HG03095 (cell line): Measurements from ENCODE around the gene SEMA7A.
"Not testable (repeated sequence)": the region's sequence is repeated elsewhere in the genome, so short reads cannot be mapped to it uniquely, and the experiment has no call there.

Experiments used
- ATAC-seq: cut with Tn5 transposase; IDR thresholded peaks from one replicate; pipeline ENCODE4 v1.9.1; 2021; ENCODE audit warnings: moderate library complexity; ENCODE audit not compliant: unreplicated experiment

SEMA7A gene, protein sequence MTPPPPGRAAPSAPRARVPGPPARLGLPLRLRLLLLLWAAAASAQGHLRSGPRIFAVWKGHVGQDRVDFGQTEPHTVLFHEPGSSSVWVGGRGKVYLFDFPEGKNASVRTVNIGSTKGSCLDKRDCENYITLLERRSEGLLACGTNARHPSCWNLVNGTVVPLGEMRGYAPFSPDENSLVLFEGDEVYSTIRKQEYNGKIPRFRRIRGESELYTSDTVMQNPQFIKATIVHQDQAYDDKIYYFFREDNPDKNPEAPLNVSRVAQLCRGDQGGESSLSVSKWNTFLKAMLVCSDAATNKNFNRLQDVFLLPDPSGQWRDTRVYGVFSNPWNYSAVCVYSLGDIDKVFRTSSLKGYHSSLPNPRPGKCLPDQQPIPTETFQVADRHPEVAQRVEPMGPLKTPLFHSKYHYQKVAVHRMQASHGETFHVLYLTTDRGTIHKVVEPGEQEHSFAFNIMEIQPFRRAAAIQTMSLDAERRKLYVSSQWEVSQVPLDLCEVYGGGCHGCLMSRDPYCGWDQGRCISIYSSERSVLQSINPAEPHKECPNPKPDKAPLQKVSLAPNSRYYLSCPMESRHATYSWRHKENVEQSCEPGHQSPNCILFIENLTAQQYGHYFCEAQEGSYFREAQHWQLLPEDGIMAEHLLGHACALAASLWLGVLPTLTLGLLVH

DNA sequence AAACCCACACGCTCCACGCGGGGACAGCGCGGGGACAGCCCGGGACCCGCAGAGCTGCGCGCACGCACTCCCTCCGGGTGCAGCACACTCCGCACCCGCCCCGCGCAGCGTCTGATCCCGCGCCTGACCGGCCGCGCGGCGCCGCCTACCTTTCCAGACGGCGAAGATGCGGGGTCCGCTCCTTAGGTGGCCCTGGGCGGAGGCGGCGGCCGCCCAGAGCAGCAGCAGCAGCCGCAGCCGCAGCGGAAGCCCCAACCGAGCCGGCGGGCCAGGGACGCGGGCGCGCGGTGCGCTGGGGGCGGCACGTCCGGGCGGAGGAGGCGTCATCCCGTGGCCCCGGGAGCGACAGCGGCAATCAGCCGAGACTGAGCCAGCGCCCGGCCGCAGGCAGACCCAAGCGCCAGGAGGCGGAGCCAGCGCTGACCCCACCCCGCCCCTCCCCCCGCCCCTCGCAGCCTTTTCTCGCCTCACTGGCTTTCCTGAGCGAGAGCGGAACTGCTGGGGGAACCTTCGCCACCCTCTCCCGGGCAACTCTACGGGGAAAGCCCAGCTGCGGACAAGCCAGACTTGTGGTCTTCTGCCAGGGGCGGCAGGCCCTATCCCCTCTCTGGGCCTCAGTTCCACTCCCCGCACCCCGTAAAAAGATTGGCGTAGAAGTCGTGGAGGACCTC is at the start of gene SEMA7A:
SEMA7A (minus strand) TSS at position 367 of the 671 bp plus-strand sequence; CDS start at position 327, 40 bp downstream.
- peak; percentile 50 for ATAC-seq

DNA sequence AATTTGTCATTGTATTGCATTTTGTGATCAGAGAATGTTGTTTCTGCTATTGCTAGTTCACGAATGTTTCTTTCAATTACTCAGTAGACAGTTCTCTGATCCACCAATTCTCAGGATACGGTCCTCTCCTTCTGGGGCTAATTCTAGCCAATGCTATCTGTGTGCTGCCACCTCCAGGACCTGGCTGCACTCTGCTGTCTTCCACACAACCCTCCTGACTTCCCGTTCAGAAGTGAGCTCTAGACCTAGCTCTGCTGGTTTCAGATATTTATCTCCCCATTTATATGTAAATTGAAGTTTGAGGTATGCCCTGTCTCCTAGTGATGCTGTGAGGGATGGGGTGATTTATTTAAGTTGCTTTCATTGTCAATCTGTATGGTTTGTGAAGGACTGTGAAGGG is 48.9 kb upstream of the SEMA7A start:
- no peak for ATAC-seq

DNA sequence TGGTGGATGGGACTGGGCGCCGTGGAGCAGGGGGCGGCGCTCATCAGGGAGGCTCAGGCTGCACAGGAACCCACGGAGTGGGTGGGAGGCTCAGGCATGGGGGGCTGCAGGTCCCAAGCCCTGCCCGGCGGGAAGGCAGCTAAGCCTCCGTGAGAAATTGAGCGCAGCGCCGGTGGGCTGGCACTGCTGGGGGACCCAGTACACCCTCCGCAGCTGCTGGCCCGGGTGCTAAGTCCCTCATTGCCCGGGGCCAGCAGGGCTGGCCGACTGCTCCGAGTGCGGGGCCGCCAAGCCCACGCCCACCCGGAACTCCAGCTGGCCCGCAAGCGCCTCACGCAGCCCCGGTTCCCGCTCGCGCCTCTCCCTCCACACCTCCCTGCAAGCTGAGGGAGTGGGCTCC is 46.6 kb upstream of the SEMA7A start:
- not testable (repeated sequence) for ATAC-seq

DNA sequence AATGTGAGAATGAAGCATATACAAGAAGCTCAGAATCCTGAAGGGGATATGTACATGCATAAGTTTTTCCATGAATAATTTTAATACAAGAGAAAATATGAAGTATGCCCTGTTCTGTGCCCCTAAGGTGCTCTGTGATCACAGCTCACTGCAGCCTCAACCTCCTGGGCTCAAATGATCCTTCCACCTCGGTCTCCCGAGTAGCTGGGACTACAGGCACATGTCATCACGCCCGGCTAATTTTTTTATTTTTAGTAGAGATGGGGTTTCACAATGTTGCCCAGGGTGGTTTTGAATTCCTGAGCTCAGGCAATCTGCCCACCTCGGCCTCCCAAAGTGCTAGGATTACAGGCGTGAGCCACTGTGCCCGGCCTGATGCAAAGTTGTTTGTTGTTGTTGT is 37.9 kb upstream of the SEMA7A start:
- ATAC-seq, result not testable (repeated sequence)

DNA sequence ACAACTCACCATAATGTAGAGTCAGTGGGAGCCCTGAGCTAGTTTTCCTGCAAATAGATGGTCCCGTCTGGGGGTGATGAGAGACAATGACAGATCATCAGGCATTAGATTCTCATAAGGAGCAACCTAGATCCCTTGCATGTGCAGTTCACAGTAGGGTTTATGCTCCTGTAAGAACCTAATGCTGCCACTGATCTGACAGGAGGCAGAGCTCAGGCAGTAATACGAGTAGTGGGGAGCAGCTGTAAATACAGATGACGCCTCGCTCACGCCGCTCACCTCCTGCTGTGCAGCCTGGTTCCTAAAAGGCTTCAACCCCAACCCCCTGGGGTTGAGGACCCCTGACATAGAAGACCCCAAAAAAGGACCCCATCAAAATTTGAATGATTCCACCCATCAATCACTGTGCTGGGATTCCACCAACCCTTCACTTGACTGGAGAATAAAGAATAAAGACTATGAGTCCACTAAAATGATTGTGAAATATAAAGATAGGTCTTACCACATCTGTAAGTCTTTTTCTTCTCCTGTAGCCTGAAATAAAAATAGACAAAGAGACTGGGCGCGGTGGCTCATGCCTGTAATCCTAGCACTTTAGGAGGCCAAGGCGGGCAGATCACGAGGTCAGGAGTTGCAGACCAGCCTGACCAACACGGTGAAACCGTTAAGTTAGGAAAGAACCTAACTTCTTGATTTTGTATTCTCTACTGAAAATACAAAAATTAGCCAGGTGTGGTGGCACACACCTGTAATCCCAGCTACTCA is 37.1 kb upstream of the SEMA7A start:
- no peak for ATAC-seq

DNA sequence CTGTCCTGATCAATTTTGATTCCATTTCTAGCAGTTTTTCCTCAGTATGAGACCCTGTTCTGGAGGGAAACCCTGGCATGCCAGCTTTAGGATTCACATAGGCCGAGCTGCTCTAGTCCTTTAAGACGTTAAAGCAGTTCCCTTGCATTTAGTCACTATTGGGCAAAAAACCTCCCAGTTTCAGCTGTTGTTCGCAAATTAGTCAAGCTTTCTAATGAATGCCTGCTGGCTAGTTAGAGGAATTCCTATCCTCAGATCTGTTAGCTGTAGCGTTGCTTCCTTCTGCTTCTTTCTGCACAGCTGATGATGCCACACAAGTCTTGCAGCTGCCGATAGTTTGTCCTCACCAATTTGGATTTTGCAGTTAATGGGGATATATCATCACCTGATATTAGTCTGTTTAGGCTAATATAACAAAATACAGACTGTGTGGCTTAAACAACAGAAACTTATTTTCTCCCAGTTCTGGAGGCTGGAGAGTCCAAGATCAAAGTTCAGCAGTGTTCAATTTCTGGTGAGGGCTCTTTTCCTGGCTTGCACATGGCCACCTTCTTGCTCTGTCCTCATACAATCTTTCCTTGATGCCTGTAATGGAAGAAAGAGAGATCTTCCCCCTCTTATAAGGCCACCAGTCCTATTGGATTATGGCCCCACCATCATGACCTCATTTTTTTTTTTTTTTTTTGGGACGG is 34.7 kb upstream of the SEMA7A start:
- ATAC-seq, result no peak

DNA sequence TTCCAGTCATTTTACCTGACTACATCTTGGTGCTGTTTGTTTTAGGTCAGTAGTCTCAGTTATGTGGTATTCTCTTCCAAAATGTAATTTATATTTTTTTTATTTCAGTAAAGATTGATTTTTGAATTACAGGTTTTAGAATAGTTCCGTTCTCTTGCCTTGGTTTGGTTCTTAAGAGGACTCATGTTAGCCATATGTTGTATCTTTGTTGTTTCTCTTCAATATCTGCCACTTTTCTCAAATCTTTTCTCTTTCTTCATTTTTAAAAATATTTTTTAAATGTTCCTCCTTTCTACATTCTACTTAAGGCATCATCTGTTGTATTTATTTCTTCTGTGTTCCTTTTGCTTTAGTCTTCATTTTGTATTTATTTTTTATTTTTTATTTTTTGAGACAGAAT is 32.8 kb upstream of the SEMA7A start:
- no peak for ATAC-seq

DNA sequence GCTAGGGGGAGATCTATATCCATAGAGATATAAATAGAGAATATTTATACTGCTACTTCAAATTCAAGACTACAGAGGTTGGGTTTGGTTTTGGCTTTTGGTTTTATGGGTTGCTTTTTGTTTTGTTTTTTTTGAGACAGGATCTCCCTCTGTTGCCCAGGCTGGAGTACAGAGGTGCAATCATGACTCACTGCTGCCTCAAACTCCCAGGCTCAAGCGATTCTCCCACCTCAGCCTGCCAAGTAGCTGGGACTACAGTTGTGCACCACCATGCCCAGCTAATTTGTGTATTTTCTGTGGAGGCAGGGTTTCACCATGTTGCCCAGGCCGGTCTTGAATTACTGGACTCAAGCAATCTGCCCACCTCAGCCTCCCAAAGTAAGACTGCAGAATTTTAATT is 31.1 kb upstream of the SEMA7A start:
- ATAC-seq, result no peak

DNA sequence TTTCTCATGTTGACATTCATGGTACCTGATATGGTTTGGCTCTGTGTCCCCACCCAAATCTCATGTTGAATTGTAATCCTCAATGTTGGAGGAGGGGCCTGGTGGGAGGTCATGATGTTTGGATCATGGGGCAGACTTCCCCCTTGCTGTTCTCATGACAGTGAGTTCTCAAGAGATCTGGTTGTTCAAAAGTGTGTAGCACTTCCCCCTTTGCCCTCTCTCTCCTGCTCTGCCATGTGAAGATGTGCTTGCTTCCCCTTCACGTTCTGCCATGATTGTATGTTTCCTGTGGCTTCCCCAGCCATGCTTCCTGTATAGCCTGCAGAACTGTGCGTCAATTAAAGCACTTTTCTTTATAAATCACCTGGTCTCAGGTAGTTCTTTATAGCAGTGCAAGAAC is 30.5 kb upstream of the SEMA7A start:
- no peak for ATAC-seq

DNA sequence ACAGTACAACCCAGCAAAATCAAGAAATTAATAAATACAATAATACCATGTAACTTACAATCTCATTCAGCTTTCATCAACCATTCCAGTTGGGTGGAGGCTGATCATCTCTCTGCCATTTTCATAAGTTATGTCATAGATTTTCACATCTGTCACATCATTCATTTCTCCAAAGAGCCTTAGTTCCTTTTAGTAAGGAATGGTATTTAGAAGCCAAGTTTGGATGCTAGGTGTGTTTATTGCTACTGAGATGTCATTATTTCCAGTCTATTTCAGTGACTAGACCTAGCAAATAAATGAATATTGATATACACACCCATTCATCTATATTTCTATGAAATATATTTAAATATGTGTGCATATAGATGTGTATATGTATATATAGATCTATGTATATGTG is 29.9 kb upstream of the SEMA7A start:
- ATAC-seq, result no peak

DNA sequence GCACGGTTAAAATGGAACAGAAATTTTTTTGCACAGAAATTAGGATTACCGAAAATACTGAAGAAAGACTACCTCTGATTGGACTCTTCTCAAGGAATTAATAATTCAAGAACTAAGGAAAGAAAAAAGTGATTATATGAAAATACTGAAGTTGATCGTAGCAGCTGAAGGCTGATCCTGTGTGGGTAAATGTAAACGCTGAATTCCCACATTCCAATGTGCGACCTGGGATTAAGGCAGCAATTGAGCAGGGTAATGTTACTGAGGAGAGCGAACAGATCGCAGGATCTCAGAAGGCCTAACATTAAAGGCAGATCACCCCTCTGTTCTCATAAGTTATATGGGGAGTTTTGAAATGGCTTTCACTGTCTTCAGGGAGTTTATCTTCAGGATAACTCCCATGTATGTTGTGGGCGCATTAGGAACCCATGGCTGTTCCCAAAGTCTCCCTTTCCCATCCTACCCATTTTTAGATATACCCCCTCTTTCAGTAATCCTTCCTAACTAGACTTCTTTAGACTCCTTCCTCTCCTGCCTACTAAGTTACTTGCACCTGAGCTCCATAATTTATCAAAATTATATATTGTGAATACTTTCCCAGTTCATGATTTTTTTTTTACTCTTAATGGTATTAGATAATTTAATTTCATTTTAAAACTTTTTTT is 28.2 kb upstream of the SEMA7A start:
- ATAC-seq, result no peak

DNA sequence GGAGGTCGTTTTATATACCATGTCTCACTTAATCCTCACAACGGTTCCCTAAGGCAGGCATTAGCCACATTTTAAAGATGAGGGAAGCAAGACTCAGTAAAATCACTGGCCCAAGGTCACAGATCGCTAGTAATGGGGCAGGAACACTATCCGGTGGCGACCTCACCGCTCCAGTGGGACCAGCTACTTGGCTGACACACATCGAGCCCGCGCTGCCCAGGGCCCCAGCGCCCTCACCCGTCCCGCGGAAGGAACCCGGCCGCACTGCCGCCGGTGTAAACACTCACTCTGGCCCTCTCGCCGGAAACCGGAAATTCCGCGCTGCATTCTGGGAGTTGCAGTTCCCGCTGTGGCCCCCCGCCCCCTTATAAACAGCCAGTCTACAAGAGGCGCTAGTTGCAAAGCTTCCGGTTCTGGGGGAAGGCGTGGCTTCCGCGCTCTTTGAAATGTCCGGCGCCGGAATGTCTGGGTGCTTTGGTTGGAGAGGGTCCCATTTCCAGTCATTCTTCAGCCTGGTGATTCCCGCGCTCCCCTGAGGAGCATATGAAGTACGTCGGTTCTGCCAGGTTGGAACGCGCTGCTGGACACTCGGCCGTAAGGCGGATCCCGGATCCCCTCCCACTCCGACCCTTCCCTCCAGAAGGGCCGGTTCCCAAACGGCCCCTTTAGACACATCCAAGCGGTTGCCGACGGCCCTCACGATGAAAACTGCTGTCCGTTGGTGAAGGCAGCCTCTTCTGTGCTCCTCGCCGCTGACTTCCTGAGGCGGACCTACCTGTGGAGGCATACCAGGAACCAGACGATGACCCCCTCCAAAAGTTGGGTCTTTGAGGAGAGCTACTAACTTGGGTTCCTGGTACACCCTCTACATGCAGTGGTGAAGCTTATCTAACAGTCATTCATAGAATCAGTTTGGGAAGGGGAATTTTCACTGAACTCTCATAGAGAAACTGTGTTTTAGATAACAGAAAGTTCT is 27.4 kb upstream of the SEMA7A start, which contains the start of gene UBL7:
UBL7 (minus strand) TSS at position 290 of the 976 bp plus-strand sequence. CDS start 2,293 bp downstream, outside the sequence.
- ATAC-seq, result peak; percentile 64

DNA sequence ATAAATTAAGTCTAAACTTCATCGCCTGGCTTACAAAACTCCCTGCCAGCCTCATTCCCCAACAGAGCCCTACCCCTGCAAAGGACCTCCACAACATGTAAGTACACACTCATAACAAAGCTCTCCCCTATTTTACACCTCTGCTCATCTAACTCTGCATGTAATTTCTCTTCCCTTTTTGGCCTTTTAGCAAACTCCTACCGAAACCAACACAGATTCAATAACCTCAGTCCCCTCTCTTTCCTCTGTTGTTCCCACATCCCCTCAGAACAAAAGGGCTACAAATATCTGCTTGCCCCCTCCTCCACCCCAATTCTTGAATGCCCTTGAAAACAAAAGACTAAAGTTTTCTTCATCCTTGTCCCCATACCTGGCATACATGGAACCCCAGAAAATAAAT is 26.5 kb upstream of the SEMA7A start:
- ATAC-seq, result no peak

DNA sequence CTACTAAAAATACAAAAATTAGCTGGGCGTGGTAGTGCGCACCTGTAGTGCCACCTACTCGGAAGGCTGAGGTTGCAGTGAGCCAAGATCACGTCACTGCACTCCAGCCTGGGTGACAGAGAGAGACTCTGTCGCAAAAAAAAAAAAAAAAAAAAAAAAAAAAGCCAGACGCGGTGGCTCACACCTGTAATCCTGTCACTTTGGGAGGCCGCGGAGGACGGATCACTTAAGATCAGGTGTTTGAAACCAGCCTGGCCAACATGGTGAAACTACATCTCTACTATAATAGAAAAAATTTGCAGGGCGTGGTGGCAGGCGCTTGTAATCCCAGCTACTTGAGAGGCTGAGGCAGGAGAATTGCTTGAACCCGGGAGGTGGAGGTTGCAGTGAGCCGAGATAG is 26.0 kb upstream of the SEMA7A start:
- not testable (repeated sequence) for ATAC-seq

DNA sequence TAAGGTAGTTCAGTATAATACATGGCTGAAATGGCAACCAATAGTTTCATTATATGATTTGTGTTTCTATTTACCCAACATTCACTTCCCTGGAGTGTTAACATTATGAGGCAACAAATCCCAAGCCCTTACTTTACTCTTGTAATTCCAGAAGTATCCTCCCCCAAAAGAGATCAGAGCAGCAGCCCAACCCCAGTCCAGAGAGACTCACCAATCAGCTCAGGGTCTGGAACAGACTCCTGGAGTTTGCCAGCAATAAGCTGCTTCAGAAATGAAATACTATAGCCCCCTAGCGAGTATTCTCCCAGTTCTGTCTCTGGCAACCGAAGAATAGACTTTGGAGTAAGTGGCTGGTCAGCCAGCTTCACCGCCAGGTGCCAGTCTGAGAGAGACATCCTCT is 24.7 kb upstream of the SEMA7A start:
- ATAC-seq, result no peak

DNA sequence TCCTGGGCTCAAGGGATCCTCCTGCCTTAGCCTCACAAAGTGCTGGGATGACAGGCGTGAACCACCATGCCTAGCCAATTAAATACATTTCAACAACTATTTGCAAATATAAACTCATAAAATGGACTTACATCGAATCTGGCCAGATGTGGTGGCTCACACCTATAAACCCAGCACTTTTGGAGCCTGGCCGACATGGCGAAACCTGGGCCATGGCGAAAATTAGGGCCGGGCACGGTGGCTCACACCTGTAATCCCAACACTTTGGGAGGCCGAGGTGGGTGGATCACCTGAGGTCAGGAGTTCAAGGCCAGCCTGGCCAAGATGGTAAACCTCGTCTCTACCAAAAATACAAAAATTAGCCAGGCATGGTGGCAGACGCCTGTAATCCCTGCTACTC is 23.3 kb upstream of the SEMA7A start:
- ATAC-seq, result not testable (repeated sequence)

DNA sequence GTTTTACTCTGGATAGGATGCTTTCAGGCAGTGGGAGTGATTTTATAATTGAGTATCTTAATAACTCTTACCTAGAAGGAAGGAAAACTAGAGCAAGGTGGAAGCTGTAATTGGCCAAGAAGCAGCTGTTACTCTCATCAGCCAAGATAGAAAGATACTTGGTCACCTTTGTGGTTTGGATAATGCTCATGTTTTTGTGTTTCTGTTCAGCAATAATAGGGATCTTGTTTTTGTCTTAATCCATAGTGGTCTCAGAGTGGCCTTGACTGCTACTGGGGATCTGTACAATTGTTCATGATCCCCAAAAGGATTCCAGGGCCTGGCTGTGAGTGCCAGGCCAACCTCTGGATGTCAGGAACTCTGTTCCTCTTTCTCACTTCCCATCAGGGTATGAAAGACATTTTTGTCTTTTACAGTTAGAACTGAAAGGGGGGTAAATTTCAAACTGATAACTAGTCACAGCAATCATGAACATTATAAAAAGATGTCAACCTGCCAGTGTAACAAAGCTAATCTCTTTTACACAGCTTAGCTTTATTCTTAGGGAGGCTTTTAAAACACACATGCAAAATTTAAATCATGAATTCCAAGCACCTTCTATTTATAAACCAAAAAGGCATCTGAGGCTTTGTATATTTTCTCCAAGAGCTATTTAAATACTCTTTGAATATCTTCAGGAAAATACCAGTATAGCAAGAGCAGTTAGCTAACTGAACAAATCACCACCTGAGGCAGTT is 21.2 kb upstream of the SEMA7A start:
- no peak for ATAC-seq
